HG03521 (cell line): ENCODE results near the gene IL3RA.

Experiments used
- ATAC-seq: cut with Tn5 transposase; IDR thresholded peaks from one replicate; pipeline ENCODE4 v1.9.1; 2021; ENCODE audit warnings: mild to moderate bottlenecking, moderate library complexity; ENCODE audit not compliant: unreplicated experiment

The IL3RA gene

GRCh38 chrX:1380672-1381233 lies 44.2 kb downstream of the IL3RA start:
- no peak for ATAC-seq

- no peak for ATAC-seq
Measured at GRCh38 chrX:1384658-1385252, 48.2 kb downstream of the IL3RA start.

- ATAC-seq: no peak
Measured at GRCh38 chrX:1385253-1386223, 49.0 kb downstream of the IL3RA start.

GRCh38 chrX:1386338-1387127 lies 49.9 kb downstream of the IL3RA start:
- no peak for ATAC-seq

- ATAC-seq: no peak
Measured at GRCh38 chrX:1387141-1387776, 50.7 kb downstream of the IL3RA start.

- ATAC-seq: no peak
Measured at GRCh38 chrX:1388651-1389050, 52.1 kb downstream of the IL3RA start.

GRCh38 chrX:1389181-1389992 lies 52.8 kb downstream of the IL3RA start:
- ATAC-seq: no peak

GRCh38 chrX:1389993-1390285 lies 53.4 kb downstream of the IL3RA start:
- ATAC-seq: no peak

- ATAC-seq: no peak
Measured at GRCh38 chrX:1390621-1391369, 54.2 kb downstream of the IL3RA start.

GRCh38 chrX:1391370-1391706 lies 54.8 kb downstream of the IL3RA start:
- ATAC-seq: no peak

- ATAC-seq: peak; percentile 94
Measured at GRCh38 chrX:1391707-1392375, 55.3 kb downstream of the IL3RA start, which contains the start of gene SLC25A6. Gene SLC25A6 (minus strand): TSS chrX:1392113. CDS start chrX:1392009, 104 bp downstream.

- peak; percentile 17 for ATAC-seq
Measured at GRCh38 chrX:1392376-1393068, 55.9 kb downstream of the IL3RA start.

GRCh38 chrX:1393871-1394615 lies 57.5 kb downstream of the IL3RA start:
- ATAC-seq: no peak

- no peak for ATAC-seq
Measured at GRCh38 chrX:1394731-1395501, 58.3 kb downstream of the IL3RA start.

GRCh38 chrX:1395646-1396216 lies 59.1 kb downstream of the IL3RA start:
- no peak for ATAC-seq

- ATAC-seq: no peak
Measured at GRCh38 chrX:1397001-1397400, 60.4 kb downstream of the IL3RA start.
